NCI-H1417 (cell line): Measurements from ENCODE around the gene OTUD7B.
A peak's percentile ranks its signal among the peaks of the same experiment; 100 is the strongest.
"Not testable (repeated sequence)": the region's sequence is repeated elsewhere in the genome, so short reads cannot be mapped to it uniquely, and the experiment has no call there.

Source experiments
- DNase-seq, 3 experiments: peaks; one replicate each; lab custom pipeline; 2025; lab: John Stamatoyannopoulos, UW

Gene OTUD7B

GRCh38 chr1:150010393-150011115 is at the start of gene OTUD7B:
TSS of gene OTUD7B (minus strand) at chr1:150010726. CDS start at chr1:149977510, 33,216 bp downstream.
- peak; percentile 81 to 97 (median 82) for DNase-seq

DNA sequence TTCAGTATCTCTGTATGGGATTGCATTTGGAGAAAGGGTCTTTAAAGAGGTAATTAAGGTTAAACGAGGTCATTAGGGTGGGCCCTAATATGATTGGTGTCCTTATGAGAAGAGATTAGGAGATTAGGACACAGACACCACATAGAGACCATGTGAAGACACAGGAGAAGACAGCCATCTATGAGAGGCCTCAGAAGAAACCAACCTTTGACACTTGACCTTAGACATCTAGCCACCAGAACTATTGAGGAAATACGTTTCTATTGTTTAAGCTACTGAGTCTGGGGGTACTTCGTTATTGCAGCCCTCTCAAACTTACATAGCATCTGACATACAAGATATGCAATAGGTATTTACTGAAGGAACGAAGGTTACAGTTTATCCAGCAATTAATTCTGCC is 49.7 kb upstream of the OTUD7B start:
- DNase-seq: no peak

DNA sequence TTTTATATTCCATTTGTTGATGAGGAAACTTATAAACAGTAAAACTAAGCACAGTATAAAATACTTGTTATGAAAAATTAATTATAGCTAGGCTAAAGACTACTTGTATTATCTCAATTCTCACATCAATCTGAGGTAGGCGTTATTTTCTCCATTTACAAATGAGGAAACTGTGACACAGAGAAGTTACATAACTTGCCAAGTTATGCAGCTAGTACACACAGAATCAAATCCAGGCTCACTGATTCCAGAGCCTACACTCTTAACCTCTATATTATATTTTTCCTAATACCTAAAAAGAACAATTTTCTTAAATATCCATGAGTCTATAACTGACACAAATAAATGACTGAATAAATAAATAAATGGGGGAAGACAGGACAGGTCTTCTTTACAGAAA is 45.9 kb upstream of the OTUD7B start:
- DNase-seq: no peak

DNA sequence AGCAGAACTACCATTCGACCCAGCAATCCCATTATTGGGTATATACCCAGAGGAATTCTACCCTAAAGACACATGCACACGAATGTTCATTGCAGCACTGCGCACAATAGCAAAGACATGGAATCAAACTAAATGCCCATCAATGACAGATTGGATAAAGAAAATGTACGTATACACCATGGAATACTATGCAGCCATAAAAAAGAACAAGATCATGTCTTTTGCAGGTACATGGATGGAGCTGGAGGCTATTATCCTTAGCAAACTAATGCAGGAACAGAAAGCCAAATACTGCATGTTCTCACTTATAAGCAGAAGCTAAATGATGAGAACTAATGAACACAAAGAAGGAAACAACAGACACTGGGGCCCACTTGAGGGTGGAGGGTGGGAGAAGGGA is 45.0 kb upstream of the OTUD7B start:
- not testable (repeated sequence) for DNase-seq

GRCh38 chr1:150053926-150054325 is 43.4 kb upstream of the OTUD7B start:
- no peak for DNase-seq

DNA sequence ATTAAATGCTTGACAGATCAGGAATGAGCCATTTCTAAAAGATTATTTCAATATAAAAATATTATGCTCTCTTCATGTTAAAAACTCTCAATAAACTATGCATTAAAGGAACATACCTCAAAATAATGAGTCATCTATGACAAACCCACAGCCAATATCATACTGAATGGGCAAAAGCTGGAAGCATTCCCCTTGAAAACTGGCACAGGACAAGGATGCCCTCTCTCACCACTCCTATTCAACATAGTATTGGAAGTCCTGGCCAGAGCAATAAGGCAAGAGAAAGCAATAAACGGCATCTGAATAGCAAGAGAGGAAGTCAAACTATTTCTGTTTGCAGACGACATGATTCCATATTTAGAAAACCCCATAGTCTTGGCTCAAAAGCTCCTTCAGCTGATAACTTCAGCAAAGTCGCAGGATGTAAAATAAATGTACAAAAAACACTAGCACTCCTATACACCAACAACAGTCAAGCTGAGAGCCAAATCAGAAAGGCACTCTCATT is 41.4 kb upstream of the OTUD7B start:
- DNase-seq: not testable (repeated sequence)

DNA sequence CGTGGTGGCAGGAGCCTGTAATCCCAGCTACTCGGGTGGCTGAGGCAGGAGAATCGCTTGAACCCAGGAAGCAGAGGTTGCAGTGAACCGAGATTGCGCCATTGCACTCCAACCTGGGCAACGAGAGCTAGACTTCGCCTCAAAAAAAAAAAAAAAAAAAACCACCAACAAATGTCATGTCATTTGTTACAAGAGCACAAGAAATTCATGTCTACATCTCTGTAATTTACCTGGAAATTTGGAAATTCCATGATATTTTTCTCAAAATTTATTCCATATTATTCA is 40.5 kb upstream of the OTUD7B start:
- no peak for DNase-seq

GRCh38 chr1:150049926-150050325 is 39.4 kb upstream of the OTUD7B start:
- no peak for DNase-seq

DNA sequence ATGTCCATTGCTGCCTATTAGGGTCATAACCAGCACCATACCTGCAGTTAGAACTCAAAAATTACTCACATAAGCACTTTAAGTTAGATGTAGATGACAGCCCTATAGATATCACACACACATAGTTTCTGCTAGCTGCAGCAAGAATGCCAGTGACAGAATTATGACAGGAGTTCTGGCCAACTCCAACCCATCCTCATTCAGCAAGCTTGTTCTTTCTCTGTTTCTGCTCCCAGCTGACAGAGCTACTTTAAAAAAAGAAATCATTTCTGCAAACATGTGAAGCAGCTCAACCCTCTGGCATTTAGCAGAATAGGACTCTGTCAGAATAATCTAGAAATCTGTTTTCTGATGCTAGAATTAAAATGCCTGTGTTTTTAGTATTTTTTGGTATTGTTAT is 23.8 kb upstream of the OTUD7B start:
- no peak for DNase-seq

GRCh38 chr1:150028322-150028721 is 17.8 kb upstream of the OTUD7B start:
- no peak for DNase-seq

GRCh38 chr1:150024156-150024555 is 13.6 kb upstream of the OTUD7B start:
- no peak for DNase-seq

- peak in 1 of 3 experiments; percentile 94 for DNase-seq
These were observed 11.8 kb upstream of the OTUD7B start for GRCh38 chr1:150022357-150022756.

DNA sequence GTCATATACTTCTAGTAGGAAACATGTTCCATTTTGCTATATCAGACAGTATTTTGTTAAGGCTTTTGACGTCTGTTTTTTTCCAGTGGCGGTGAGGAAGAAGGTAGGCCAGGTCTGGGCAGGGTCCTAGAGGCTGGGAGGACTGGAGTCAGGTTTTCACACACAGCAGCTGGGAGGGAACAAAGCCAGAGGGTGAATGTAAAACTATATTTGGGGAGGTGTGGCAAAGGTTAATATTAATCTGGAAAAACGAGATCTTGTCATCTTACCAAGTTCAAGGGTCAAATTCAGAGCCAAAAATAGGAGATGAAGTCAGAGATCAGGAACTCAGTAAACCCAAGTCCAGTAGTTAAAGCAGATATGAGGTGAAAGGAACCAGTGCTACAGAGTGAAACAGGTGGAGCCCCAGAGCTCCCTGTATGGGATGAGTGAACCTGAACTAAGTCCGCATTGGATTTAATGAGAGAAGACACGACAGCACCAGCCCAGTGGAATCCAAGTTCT is 10.7 kb upstream of the OTUD7B start:
- no peak for DNase-seq

DNA sequence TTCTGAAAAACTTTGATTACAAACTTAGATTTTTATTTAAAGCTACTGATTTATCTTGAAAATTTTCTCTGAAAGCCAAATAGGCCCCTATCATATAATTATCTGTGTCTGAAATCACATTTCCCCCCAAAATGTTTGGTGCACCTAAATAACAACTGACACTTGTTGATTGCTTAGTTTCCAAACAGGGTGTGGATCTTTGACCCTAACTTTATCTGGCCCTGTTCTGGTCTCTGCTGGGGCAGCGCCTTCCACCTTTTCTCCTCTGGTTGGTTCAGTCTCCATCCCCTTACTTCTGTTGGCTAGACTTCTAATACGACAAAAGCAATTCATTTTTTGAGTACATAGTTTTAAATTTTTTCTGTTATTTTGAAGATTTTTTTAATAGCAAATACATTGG is 10.2 kb upstream of the OTUD7B start:
- no peak for DNase-seq

DNA sequence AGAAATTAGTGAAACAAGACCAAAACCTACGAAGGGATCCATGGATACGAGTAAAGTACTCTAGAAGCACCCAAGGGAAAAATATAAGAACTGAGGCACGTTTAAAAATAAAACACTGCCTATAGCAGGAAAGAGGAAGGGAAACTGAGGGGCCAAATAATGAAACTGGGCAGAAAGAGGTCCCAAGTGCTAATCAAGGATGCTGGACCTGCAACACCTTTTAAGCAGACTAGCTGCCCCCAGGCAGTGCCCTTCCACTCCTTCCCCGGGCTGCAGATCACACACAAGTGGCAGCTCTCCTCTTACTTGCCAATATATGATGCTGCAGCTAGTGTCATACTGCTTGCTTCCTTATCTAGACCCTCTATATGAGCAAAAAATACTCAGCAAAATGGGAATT is 7.6 kb upstream of the OTUD7B start:
- no peak for DNase-seq

GRCh38 chr1:150017206-150017750 is 6.8 kb upstream of the OTUD7B start:
- DNase-seq: no peak

- DNase-seq: no peak
These were observed 5.2 kb upstream of the OTUD7B start for GRCh38 chr1:150015651-150016131.

DNA sequence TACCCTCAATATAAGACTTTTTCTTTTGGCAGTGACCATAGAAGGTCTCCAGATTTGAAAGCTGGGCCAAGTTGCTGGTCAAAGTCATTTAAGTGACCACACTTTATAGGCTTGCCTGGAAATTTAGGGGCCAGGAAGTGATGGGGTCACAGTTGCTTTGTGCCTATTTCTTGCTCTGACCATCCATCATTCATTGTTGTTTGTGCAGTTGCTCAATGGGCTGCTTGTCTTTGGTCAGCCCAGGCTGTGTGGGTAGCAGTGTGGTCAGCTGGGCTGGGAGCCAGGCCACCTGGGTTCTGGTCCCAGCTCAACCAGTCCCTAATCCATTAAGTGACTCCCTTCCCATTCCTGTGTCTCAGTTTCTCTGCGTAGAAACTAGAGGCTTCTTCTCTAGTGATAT is 2.1 kb upstream of the OTUD7B start:
- no peak for DNase-seq

DNA sequence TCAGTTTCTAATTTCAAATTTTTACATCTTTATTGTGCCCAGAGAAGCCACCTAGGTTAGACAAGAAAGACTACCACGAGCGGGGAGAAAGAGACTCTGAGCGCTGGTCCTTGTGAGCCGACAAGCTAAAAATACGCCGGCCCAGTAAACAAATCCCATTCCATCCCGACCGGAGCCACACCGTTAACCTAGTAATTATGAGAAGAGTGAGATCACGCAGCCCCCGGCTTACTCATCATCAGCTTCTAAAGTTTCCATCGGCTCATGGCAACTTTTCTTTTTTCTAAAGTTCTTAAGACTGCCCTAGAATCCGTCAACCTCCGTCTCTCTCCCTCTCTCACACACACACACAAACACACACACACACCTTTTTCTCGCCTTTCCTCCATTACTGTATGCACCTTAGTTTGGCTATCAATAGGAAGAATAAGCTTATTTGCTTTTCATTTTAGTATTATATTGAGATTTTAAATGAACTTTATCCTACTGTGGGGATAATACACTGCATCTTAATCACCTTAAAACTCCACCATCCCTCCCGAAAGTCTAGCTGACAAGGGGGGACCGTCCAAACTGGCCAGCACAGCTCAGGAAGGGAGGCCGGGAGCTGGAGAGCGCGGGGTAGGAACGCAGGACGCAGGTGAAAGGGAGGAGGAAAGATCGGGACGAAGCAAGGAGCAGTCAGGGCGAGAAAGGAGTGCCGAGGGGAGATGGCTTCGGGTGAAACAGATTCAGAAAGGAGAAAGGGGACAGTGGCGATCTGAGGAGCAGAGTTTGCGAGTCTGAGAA is 728 bp downstream of the OTUD7B start:
- DNase-seq: peak; percentile 54 to 69 (median 67)

- DNase-seq: peak in 2 of 3 experiments; percentile 84 to 98
These were observed 1.8 kb downstream of the OTUD7B start for GRCh38 chr1:150008699-150009098.

GRCh38 chr1:150006881-150007421 is 3.6 kb downstream of the OTUD7B start:
- no peak for DNase-seq

DNA sequence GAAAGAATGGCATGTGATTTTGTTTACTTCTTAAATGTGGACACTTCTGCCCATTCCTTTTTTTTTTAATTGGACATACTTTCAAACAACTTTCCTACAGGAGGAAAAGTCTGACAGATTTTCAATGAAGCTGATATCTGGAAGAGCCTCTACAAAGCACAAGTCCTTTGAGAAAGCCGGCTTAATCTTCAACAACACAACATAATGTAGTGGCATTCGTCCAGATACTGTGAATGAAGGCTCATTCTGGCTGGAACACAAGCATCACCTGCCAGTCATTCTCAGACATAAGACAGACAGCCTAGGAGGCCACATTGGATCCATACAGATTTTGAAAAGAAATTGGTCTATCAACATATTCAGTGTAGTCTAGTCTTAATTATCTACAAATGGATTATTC is 4.9 kb downstream of the OTUD7B start:
- DNase-seq: no peak
